GM19035 (cell line): ENCODE data around the gene WNT4.

Source experiments
- ATAC-seq: cut with Tn5 transposase; IDR thresholded peaks from one replicate; pipeline ENCODE4 v1.9.1; 2021; ENCODE audit not compliant: unreplicated experiment

The WNT4 gene

DNA sequence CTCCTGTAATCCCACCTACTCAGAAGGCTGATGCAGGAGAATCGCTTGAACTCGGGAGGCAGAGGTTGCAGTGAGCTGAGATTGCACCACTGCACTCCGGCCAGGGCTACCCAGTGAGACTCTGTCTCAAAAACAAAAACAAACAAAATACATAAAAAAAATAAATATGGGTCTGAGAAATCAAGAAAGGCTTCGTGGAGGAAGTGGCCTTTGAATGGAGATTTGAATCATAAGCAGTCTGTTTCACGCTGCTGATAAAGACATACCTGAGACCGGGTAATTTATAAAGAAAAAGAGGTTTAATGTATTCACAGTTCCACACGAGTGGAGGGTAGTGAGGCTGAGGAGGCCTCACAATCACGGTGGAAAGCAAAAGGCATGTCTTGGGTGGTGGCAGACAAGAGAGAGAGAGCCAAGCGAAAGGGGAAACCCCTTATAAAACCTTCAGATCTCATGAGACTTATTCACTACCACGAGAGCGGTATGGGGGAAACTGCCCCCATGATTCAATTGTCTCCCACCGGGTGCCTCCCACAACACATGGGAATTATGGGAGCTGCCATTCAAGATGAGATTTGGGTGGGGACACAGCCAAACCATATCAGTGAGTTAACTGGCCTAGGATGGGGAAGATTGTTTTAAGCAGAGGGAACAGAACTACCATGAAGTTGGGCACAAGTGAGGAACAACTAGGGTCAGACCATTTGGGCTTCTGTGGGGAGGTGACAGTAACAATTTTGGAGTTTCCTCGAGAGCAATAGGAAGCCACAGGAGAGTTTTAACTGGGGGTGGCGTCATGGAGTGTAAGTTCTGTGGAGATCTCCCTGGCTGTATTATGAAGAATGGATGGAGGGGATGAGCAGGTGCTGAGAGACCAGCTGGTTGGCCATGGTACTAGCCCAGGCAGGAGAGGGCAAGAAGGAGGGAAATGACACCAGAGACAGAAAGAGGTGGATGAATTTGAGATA lies 22.2 kb upstream of the WNT4 start:
- ATAC-seq: no peak

GRCh38 chr1:22163564-22163963 lies 20.7 kb upstream of the WNT4 start:
- no peak for ATAC-seq

GRCh38 chr1:22163137-22163536 lies 20.2 kb upstream of the WNT4 start:
- no peak for ATAC-seq

DNA sequence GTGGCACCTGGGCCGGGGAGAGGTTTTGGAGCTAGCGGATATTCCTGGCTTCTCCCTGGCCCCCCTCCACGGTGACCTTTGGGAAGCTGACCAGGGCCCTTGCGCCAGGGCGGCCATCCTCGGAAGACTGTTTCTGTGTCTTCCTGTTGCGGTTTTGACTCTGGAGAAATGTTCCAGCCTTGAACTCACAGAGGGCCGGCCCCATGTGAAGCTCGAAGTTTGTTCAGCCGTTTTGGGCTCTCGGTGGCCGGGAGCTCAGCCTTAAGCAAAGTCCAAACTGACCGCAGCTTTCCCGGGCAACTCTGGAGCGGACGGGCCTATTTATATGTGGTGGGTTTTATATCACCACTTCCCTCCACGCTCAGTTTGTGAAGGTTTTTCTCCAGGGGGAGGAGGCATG lies 17.0 kb upstream of the WNT4 start:
- no peak for ATAC-seq

DNA sequence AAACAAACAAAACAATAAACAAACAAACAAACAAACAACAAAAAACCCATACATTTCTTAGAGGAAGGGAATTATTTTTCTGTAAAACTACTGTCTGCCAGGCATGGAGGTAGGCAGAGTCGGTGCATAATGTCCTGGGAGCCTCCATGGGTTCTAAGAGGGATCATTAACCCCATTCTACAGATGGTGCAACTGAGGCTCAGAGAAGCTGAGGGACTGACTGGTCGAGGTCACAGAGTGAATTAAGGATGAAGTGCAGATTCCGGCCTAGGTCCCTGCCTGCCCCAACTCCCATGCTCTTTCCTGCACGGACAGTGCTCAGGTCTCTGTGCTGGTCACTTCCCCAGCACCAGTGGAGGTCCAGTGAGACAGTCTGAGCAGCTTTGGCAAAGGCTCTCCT lies 15.8 kb upstream of the WNT4 start:
- ATAC-seq: no peak

DNA sequence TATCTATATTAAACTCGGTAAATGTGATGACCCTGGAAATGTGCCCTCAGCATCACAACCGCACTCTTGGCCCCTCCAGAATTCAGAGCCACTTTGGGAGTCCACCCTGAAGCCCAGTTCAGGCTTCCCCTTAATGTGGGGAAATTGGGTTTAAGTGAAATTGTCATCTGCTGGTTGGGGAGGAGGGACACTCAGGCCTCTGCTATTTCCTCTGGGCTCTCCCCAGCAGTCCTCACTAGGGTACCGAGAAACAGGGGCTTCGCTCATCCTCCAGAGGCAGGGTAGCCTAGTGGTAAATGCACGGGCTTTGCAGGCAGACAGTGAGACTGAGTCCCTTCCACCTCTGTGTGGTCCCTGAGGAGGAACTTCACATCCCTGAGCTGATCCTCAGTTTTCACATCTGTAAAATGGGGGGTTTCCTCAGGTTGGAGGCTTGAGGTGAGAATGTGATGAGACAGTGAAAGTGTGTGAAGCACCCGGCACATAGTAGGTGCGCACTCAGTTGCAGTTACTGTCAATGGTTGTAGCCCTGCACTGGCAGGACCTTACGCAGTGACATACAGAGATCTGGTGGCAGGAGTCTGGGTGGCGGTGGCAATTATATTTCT lies 14.6 kb upstream of the WNT4 start:
- no peak for ATAC-seq

DNA sequence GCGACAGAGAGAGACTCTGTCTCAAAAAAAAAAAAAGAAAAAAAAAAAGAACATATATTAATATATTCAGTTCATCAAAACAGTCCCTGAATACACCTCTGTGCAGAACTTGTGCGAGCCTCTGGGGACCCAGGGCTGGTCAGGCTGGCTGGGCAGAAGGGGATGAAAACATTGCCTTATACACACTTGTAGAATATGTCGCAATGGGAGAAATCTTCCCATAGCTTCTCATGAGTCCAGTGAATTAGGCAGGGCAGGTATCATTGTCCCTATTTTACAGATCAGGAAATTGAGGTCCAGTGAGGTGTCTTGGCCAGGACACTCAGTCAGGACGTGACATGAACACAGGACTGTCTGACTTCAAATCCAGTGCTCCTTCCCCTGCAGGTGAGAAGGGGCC lies 12.6 kb upstream of the WNT4 start:
- ATAC-seq: no peak

GRCh38 chr1:22154626-22155025 lies 11.7 kb upstream of the WNT4 start:
- no peak for ATAC-seq

DNA sequence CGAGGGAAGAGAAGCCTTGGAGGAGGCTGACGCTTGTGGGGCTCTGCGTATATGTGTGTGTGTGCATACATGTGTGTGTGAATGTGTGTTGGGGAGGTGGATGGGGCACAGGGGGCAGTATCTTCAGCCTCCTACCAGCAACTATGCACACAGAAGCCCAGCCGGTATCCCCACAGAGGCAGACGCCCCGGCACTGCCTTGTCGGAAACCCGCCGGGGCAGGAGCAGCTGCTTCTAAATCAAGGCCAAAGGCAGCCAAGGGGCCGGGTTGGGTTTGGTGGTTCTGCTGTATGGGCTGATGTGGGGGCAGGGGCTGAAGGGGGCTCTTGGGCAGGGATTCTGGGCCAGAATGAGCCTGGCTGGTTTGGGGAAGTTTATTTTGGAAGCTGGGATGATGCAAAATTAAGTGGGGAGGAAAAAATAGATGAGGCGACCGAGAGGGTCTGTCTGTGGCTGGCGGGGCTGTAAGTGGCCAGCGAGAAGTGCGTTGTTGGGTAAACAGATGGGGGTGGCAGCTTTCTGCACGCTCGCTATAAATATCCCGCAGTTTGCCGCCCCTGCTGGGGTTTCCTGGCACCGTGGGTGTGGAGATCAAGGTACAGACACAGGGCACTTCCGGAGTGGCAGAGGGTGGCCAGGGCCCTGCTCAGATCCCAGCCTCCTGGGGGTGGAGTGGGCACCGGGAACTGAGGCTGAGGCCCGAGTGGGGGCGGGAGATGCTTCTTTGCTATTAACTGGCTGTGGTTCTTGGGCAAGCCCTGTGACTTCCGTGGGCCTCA lies 11.0 kb upstream of the WNT4 start:
- no peak for ATAC-seq

GRCh38 chr1:22150923-22151322 lies 8.0 kb upstream of the WNT4 start:
- ATAC-seq: no peak

DNA sequence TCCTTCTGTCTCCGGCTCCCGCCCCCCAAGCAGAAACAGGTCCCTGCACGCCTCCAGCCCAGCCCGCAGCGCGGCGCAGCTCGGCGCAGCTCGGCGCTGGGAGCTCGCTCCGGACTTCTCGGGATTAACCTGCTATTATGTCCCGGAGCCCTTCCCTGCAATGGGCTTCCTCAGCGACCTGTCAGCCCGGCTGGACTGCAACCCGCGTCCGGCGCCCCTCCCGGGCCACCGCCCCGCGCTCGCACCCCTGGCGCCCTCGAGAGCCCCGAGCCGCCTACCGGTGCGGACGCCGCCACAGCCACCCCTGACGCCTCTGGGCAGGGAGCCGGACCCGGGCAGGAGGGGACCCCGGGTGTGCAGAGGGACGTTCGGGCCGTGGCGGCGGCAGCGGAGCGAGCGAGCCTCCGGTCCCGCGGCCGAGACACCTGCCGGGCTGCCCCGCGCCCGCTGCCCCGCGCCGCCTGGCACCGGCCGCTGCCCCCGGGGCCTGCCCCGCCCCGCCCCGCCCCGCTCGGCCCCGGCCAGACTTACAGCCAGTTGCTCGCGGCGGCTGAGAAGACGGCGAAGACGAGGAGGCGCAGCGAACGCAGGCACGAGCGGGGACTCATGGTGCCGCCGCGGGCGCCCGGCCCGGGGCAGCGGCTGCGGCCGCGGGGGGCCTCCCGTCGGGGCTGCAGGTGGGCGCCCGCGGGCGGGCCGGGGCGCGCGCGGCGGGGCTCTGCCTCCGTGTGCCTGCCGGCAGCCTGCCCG lies 407 bp downstream of the WNT4 start:
- ATAC-seq: peak; percentile 30

DNA sequence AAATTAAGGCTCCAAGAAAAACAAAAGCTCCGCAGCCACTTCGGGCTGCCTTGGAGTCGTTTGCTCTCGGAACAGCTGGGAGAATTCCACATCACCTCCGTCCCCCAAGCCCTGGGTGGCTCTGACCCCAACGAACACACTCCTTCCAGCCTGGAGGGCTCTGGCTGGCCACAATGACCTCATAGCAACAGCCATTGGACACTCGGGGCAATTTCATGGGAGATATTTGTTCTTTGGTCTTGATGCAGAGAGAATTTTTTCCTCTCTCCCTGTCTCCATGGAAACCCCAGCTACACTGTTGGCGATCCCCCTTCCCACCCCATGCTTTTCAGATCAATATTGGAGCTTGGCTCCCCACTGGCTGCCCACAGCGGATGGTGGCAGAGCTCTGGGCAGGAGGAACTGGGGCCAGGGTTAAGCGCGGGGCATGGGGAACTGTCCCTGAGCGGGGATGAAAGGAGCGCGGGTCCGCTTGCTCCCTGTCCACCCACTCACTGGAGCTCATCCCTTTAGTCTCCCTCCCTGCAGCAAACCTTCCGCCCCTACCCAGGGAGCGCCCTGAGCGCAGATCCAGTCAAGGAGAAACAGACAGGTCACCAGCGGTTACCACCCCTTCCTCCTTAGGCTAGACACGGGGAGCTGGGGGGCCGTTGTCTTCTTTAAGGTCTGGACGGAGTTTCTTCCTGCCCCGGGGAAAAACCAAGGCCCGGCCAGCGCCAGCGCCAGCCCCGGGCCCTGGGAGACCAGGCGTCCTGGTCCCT lies 1.2 kb downstream of the WNT4 start:
- no peak for ATAC-seq

- ATAC-seq: no peak
Observed at GRCh38 chr1:22140694-22141093, 2.2 kb downstream of the WNT4 start.

- no peak for ATAC-seq
Observed at GRCh38 chr1:22139817-22140216, 3.1 kb downstream of the WNT4 start.

GRCh38 chr1:22139066-22139594 lies 3.8 kb downstream of the WNT4 start:
- ATAC-seq: no peak

DNA sequence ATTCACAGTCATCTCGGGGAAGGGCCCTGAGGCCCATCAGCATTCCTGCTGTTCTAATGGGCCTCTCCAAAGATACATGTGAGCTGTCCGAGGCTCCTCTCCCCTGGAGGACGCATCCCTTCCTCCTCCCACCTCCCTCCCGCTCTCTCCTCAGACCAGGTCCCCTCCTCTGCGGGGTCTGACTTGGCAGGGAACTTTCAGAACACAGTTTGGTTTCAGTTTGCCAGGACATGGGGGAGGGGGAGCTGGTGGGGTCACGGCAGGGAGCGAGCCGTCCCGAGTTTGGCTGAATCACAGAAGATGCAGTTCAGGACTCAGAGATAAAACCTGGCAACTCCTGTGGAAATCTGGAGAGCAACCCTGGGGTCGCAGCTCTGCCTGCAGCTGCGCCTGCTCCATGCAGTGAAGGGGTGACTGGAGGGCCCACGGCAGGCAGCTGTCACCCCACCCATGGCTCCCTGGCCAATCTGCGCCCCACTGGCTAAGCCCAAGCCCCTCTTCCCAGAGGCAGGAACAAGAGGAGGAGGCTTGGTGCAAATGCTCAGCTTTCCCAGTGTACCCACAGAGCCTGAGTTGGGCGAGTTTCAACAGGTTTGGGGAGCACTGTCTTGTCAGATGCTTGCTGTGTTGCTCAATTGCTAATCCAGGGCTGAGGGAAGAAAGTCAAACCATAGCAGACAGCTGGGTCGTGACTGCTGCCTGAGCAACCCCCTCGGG lies 5.7 kb downstream of the WNT4 start:
- ATAC-seq: no peak

DNA sequence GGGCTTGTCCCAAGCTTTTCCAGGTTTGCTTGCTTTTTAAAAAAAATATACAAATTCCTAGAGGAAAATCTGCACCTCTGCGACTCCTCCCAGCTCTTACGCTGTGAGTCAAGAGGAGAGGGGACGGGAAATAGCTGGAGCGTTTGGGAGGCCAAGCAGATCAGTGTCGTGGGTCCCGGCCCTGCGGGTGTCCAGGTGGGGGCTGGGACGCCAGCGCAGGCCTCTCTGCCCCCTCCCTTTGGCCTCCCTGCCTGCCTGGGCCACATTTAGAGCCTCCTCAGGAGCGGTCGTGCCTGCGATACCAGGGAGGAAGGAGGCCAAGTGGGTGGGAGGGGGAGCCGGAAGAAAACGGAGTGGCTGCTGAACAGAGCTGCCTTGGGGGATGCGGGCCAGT lies 9.0 kb downstream of the WNT4 start:
- ATAC-seq: no peak

- ATAC-seq: no peak
Observed at GRCh38 chr1:22133247-22133930, 9.5 kb downstream of the WNT4 start.
